H1 (cell line): ENCODE results near the gene TGFA. TPM values are rescaled to one million over a fixed set of nuclear protein-coding genes. Genes with fewer than 3 reads are reported as not detected.

Experiments
- CREB1 ChIP-seq: IDR thresholded peaks from 2 replicates; pipeline ENCODE4 v1.6.1; 2012; ENCODE audit warnings: inconsistent platforms
- SP4 ChIP-seq: IDR thresholded peaks from 2 replicates; pipeline ENCODE4 v1.6.1; 2012; ENCODE audit warnings: low read length, inconsistent platforms
- ZNF274 ChIP-seq: IDR thresholded peaks from 2 replicates; pipeline ENCODE4 v1.7.0; 2012; ENCODE audit warnings: low read length, borderline replicate concordance; ENCODE audit errors: extremely low read depth
- polyA plus RNA-seq, 7 experiments: library from polyadenylated mRNA; depleted of rRNA in 3 of 7; stranded (reverse) in 5 of 7; unstranded in 2 of 7; fragments of >200 nt in 5 of 7; fragments of 200-250 nt in 2 of 7; gene quantifications; 1 replicate in 5 of 7; 2 replicates in 1 of 7; 4 replicates in 1 of 7; pipeline versions ENCODE4 v1.2.1 to v1.2.3, GENCODE V29; 2011 to 2013; ENCODE audit warnings: missing spikeins in 2 of 7, mixed read lengths in 2 of 7
- total RNA-seq: library from RNA; stranded (reverse); fragmentation: NEBNext Ultra II Directional; extraction: Animal tissue kit (Norgen Biotek cat#: 25700); gene quantifications from 2 replicates; pipeline ENCODE4 v1.2.1, GENCODE V29; 2021

TGFA gene
- total and polyA plus RNA-seq, 2 of the 8 experiments (the other 6 are each of a cell fraction or from before 2014, with no cell fraction given) = 1.8 to 3.7 TPM

GRCh38 chr2:70431716-70432347 lies 121.8 kb downstream of the TGFA start (continued):
- TF ChIP-seq CREB1 (no peak), ZNF274 (no peak), SP4 (no peak)
